HG03175 (cell line): Measurements from ENCODE around the gene CHN2.

ENCODE experiments used
- ATAC-seq: cut with Tn5 transposase; IDR thresholded peaks from one replicate; pipeline ENCODE4 v1.9.1; 2021; ENCODE audit warnings: mild to moderate bottlenecking, moderate library complexity; ENCODE audit not compliant: unreplicated experiment

CHN2 gene

DNA sequence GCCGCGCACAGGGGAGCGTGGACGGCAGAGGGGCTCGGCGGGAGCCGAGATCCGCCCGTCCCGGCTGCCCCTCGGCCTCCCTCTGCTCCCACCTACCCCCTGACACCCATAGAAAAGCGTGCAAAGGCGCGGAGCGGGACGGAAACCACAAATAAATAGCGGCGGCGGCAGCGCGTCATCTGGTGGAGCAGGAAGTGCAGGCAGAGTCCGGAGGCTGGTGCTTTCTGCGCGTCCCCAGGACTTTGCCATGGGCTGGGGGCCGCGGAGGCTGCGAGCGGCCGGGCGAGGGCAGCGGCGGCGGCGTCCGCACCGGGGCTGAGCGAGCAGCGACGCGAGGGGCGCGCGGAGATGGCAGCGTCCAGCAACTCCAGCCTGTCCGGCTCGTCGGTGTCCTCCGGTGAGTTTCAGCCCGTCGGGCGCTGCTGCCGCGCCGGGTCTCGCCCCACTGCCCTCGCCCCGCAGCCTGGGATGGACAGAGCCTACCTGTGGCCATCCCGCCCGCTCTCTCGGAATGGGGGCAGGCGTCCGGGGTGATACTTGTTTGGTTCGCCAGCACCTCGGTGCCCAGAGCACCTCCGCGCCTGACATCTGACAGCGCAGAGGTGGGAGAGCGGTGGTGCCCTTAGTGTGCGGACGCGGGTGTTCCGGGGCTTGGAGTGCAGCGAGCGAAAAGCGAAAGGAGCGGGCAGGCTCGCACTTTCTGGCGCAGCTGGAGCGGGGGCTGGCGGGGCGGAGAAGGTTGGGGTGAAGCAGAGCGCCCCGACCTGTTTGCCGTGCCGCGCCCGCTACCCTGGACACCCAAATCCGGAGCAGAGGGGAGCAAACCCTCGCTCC lies at the start of gene CHN2:
TSS of gene CHN2 (plus strand) at position 182 of the 834 bp plus-strand sequence.
- peak; percentile 48 for ATAC-seq

DNA sequence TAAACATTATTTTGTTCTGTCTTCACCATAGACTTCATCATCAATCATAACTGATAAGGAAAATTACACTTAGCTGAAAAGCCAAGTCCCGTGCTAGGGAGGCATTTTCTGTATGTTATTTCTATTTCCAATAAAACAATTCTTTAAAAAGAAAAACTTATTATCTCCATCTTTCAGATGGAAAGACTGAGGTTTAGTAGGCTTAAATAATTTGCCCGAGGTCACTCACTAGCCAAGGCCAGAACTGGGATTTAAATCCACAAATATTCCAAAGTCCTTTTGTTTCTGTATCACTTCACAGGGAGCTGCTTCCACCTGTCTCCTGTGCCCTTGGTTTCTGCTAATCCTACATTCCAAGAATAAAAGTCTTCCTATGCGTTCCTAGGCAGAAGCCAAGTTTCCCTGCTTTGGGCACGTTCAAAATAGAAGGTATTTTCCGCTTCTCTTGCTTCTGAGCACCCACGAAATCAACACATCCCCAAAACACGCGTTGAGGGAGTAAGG lies 49.0 kb upstream of the CHN2 start:
- ATAC-seq: no peak

DNA sequence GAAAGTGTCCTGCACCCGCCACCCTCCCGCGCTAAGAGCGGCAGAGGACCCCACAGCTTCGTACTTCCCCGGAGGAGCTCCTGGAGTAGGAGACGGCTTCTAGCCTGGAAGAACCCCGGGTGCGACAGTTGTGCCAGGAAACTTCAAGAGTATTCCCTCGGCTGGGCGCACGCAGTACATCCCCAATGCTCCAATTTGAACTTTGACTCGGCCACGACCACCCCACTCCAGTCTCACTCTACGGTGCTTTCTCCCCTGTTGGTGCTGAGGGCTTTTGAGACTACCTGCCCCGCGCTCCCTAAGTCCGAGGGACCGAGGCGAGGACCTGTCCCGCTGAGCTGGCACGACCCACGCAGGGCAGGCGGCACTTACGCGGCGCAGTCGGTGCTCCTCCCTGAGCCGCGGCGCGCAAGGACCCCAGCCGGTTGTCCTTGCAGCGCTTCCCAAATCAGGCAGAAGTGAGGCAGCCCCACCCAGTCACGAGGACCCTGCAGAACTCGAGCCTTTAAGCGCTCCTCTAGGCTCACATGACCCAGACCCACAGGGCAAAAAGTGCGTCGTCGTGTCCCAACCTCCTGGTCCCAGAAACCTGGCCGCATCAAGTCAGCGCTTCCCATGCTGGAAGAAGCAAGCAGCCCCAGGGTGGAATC lies 48.4 kb upstream of the CHN2 start, which contains the start of gene CPVL:
TSS of gene CPVL (minus strand) at position 481 of the 650 bp plus-strand sequence. CDS start 25,476 bp downstream, outside the sequence.
- no peak for ATAC-seq

DNA sequence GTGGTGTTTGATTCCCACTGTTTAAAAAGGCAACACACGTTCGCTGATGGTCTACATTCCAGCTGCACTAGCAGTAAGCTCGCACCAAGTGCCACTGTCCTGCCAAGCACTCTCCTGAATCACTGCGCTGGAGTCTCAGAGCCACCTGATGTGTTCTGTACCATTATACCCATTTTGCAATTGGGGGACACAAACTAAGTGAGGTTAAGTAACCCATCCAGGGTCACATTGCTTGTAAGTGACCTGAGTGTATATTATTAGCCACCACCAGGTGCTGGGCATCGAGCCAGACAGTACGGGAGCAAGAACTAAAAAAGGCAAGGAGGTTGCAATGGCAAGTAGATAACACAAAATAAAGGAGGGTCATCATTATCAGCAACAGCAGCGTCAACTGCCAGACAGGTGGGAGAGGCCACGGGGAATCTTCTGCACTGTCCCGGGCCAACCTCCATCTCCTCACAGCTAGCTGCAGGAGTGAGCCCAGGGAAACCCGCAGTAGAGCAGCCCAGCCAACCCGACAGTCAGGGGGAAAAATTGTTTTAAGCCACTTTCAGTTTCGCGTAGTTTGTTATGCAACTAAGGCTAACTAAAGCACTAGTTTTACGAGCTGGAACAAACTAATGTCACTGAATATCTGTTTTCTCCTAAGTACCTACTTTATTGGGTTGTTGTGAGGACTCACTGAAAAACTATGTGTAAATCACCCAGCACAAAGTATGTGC lies 47.5 kb upstream of the CHN2 start:
- no peak for ATAC-seq

DNA sequence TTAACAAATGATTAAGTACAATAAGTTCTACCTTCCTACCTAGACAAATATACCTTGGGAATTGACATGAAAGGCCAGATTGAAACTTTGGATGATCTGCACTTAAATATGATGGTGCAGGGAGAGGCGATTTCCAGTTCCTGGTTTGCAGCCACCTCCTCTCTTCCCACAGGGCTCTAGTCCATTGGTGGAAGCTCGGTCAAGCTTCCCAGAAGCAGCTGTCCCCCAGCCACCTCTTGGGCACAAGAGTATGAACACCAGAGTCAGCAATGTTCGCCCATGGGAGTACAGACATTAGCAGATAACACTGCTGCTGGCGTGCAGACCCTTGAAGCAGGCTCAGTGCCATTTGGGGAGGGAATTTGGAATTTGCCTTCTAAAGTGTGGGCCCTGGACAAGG lies 46.8 kb upstream of the CHN2 start:
- ATAC-seq: no peak

DNA sequence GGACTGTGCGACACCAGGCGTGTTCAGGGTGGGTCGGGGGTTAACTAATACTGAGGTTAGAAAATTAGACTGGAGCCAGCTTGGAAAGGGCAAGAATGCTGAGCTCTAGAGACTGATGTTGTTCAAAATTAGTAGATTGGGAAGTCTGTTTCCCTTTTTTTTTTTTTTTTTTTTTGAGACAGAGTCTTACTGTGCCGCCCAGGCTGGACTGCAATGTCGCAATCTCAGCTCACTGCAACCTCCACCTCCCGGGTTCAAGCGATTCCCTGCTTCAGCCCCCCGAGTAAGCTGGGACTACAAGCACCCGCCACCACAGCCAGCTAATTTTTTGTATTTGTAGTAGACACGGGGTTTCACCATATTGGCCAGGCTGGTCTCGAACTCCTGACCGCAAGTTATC lies 45.5 kb upstream of the CHN2 start:
- ATAC-seq: no peak

DNA sequence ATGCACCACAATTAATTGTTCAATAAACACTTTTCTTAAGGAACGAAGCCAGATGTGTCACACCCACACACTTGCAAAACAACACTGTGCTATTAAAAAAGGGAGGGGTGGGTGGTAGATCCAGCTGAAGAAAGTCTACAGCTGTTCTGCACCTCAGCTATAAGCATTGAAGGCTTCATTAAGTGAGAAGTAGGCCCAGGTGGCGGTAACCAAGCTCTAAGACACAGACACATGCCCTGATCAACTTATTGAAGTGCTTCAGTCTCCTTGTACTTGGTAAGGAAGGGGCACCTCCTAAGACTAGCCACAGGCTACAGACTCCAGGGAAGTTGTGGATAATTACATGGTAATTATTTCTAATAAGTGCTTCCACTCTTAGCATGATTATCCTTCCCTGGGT lies 43.7 kb upstream of the CHN2 start:
- ATAC-seq: no peak

DNA sequence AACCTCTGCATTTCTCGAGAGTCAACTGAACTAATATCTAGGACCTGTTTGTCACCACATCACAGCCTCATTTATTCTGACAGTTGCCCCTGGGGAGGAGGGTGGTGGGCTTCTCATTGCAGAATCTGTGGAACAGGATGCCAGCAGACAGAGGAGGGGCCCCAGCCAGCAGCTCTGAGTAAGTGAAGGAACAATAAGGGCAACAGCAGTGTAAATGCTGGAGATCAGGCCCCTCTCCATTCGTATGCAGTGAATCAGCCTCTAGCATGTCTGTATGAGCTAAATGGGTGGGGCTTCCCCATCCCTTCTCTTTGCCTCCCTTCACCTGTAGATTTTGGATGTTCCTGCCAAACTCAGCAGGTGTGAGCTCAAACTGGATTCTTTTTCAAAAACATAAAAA lies 40.5 kb upstream of the CHN2 start:
- ATAC-seq: no peak

DNA sequence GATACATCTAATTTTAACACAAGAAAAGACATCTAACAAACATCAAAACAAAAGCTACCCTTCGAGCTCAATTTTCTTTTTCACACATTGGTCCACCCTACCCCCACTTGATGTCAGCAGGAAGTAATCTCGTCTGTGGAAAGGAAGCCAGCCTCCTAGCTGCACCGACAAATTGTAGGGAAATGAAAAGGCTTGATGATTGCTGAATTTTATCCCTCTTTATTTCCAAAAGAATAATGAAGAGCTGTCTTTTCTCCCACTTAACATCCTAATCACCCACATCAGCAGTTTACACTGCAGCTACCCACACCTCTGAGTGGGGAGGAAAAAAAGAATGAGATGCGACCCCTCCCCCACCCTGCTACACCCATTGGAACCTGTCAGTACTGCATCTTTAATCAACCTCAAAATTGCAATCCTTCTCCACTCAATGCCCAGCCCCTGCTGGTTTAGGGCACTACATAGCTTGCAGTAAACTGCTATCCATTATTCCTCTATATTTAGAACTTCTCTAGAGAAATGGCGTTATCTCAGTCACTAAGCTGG lies 37.6 kb upstream of the CHN2 start:
- ATAC-seq: no peak

DNA sequence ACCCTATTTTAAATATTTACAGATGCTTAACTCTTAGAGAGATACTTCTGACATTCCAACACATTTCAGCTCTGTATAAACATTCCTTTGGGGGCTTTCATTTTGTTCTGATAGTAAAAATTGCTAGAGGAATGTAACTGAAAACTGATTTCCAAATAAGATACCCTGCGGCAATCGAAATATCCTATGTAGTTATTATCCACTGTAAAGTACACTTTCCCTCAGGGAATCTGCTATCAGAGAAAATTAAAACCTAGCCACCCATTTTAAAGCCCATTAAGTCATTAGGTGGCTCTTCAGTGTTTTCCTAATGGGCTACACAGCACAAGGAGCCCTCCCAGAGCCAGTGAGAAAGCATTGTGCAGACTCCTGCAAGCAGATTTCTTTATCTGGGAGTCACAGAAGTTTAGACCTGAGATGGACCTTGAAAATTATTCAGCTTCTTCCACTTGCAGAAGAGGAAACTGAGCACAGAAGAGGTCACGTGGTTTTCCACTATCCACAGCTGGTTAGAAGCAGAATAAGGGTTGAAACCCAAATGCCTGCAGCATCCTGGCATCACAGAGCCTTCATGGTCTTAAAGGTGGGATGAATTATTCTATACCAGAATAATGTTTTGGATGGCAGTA lies 35.7 kb upstream of the CHN2 start:
- ATAC-seq: no peak

DNA sequence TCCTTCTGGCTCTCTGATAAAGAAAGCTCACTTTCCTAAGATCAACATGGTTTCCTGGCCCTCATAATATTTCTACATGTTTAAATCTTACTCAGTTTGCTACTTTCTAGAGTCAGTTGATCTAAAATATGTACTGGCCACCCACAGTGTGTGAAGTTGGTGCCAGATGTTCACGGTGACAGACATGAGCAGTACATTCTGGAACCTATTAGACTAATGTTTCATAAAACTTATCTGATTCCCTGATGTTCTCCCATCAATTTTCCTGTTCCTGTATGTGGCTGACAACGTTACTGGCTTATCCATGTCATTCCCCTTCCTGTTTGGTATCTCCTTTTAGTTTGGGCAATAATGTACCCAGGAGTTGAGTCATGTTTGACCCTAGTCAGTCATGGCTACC lies 34.5 kb upstream of the CHN2 start:
- ATAC-seq: no peak

DNA sequence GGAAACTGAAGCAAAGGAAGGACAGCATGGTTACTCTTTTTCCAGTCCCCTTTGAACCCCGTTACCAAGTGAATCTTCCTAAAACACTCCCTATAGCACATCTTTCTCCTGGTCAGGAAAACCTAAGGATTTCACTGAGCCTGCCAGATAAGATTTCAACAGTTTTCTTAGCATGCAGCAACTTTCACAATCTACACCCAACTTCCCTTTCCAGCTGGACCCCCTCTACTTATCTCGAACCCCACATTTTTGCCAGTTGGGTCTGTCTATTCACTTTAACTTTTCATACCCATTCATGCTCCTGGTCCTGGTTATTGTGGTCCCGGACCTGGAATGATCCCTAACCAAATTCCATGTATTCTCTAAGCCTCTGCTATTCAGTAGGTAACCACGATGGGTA lies 33.3 kb upstream of the CHN2 start:
- ATAC-seq: no peak

DNA sequence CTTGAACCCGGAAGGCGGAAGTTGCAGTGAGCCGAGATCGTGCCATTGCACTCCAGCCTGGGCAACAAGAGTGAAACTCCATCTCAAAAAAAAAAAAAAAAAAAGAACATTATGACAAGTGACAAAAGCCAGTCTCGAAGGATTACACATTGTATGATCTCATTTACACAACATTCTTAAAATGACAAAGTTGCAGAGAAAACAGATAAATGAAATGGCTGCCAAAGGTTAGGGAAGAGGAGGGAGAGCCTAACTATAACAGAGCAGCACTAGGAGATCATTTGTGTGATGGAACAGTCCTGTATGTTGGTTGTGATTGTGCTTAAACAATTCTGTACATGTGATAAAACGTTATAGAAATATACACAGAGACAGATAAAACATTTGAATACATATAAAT lies 32.0 kb upstream of the CHN2 start:
- ATAC-seq: no peak

DNA sequence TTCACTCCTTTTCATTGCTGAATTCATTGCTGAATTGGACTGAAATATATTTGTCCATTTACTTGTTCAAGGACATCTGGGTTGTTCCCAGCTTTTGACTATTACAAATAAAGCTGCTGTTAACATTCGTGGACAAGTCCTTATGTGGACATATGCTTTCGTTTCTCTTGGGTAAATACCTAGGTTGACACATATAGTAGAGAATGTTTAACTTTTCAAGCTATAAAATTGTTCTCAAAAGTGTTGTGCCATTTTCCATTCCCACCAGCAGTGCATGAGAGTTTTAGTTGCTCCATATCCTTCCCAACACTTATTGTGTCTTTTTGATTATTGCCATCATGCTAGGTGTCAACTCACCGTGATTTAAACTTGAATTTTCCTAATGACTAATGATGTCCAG lies 30.7 kb upstream of the CHN2 start:
- ATAC-seq: no peak

DNA sequence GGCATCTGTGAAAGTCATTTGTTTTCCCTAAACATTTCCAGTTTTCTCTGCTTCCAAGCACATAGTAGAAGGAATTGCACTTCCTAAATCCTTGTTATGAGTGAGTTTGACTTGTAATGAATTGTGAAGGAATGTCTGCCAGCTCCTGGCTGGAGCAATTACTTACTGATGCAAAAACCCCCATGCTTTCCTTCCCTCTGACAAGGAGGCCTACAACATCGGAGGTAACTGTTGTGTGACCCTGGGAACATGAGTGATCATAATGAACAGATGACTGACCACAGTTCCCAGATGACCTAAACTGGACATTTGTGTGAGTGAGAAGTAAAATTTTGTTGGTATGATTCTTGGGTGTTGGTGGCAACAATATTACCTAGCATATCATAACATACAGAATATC lies 26.9 kb upstream of the CHN2 start:
- ATAC-seq: no peak

DNA sequence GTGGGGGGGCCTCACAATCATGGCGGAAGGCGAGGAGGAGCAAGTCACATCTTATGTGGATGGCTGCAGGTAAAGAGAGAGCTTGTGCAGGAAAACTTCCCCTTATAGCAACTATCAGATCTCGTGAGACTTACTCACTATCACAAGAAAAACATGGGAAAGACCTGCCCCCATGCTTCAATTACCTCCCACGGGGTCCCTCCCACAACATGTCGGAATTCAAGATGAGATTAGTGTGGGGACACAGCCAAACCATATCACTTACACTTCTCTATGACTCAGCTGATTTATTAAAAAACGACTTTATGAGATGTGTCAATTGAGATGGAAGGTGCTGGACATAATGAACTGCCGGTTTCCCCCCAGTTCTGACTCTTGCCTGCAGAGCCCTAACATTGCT lies 23.8 kb upstream of the CHN2 start:
- ATAC-seq: no peak

DNA sequence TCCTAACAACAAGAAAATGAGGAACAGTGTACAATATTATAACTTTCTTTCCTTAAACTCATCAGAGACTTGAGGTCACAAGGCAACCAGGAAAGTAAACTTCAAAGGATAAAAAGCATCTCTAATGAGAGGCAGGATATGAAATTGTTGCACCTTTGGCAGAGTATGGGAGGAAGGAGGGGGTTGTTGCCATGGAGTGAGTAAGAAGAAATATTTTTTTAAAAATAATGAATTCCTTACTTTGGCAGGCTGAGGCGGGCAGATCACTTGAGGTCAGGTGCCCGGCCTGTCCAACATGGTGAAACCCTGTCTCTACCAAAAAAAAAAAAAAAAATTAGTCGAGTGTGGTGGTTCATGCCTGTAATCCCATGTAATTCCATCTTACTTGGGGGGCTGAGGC lies 21.1 kb upstream of the CHN2 start:
- ATAC-seq: no peak

DNA sequence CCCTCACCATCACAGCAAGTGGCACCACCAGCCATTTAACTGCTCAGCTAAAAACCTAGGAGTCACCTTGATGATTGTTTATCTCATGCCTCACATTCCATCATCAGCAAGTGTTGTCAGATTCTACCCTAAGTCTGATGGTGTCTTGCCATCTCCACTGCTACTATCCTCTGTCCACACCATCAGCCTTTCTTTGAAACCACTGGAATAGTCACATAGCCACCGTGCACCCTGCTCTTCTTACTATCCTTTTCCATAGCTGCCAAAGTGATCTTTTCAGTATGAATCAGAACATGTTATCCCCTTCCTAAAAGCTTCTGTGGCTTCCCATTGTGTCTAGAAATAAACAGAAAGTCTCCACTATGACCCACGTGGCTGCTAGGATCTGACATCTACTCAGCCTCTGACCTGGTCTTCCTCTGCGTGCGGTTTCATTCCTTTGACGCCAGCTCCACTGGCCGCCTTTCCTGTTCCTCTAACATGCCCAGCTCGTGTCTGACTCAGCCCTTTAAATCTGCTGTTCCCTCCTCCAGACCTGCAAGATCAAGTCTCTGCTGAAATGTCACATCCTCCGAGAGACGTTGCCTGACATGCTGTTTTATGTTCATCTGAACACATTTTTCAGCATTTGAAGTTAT lies 16.5 kb upstream of the CHN2 start:
- no peak for ATAC-seq

DNA sequence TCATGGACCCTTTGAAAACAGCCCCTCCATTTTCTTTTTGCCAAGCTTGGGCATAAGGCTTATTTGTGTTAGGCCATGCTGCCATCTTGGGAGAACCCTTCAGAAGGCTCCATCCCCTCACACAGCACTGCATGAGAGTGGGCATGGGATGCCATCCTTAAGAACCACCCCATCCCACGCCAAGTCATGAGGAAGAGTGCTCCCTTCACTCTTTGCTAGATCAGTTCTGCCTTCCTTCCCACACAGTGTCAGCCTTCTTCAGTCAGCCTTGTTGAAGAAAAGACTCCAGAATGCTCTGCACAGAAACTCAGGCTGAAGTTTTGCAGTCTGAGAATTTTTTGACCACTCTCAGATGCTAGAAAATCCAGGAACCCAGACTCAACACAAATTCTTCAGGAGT lies 15.5 kb upstream of the CHN2 start:
- no peak for ATAC-seq

DNA sequence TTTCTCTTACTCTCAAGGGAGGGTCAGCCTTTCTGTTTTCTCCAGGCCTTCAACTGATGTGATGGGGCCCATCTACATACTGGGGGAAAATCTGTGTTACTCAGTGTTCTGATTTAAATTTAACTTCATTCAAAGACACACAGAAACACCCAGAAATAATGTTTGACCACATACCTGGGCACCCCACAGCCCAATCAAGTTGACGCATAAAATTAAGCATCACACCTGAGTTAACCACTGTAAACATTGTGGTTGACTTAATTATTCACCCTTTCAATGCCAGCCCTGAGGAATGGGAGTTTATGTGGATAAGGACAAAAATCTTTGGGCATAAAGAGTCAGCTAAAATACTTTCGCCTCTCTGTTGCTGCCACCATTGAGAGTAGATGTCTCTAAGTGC lies 10.0 kb upstream of the CHN2 start:
- no peak for ATAC-seq
